Osteoblast (primary cell): ENCODE results near the gene BANP. TPM values are rescaled to one million over a fixed set of nuclear protein-coding genes. Genes with fewer than 3 reads are reported as not detected.
A peak's percentile ranks its signal among the peaks of the same experiment; 100 is the strongest.

ENCODE experiments used
- DNase-seq: peaks from one replicate; pipeline ENCODE4 v3.0.0; 2011; ENCODE audit warnings: low spot score, mixed read lengths; ENCODE audit not compliant: insufficient read length; ENCODE audit errors: missing footprints
- H2AFZ ChIP-seq: 2 replicates; pipeline ENCODE4 v1.6.0; 2011; ENCODE audit warnings: mild to moderate bottlenecking, low read length
- H3K27ac ChIP-seq: 2 replicates; pipeline ENCODE4 v1.5.1; 2011; ENCODE audit warnings: mild to moderate bottlenecking, low read depth, low read length, moderate library complexity
- H3K27me3 ChIP-seq: 2 replicates; pipeline ENCODE4 v1.6.0; 2012; ENCODE audit warnings: mild to moderate bottlenecking, control low read depth, inconsistent platforms, low read length, moderate library complexity; ENCODE audit not compliant: insufficient read depth
- H3K36me3 ChIP-seq: 2 replicates; pipeline ENCODE4 v1.5.1; 2011; ENCODE audit warnings: mild to moderate bottlenecking, low read length, control low read depth, moderate library complexity; ENCODE audit not compliant: insufficient read depth
- H3K4me1 ChIP-seq: 2 replicates; pipeline ENCODE4 v1.5.1; 2011; ENCODE audit warnings: mild to moderate bottlenecking, low read length, control low read depth, moderate library complexity; ENCODE audit not compliant: insufficient read depth
- H3K4me2 ChIP-seq: 2 replicates; pipeline ENCODE4 v1.6.0; 2011; ENCODE audit warnings: mild to moderate bottlenecking, low read length; ENCODE audit not compliant: insufficient read depth
- H3K4me3 ChIP-seq: fragments of 200-600 bp; sonication (generic); 3 replicates; pipeline ENCODE4 v1.5.1; 2012; ENCODE audit warnings: mild to moderate bottlenecking, low read length, inconsistent platforms; ENCODE audit not compliant: insufficient read depth
- H3K79me2 ChIP-seq: 2 replicates; pipeline ENCODE4 v1.6.0; 2012; ENCODE audit warnings: mild to moderate bottlenecking, low read length, control low read depth, inconsistent platforms; ENCODE audit not compliant: insufficient read depth
- H3K9me3 ChIP-seq: 2 replicates; pipeline ENCODE4 v1.5.1; 2011; ENCODE audit warnings: low read depth, low read length, control low read depth
- H4K20me1 ChIP-seq: 2 replicates; pipeline ENCODE4 v1.6.0; 2012; ENCODE audit warnings: mild to moderate bottlenecking, low read length, control low read depth; ENCODE audit not compliant: insufficient read depth
- total RNA-seq: library from RNA; depleted of rRNA; stranded (reverse); fragments of >200 nt; gene quantifications from 2 replicates; pipeline ENCODE4 v1.2.3, GENCODE V29; 2012
- TF ChIP-seq, protein P1 (sequence below): IDR thresholded peaks from 2 replicates; pipeline ENCODE4 v1.5.1; 2011; ENCODE audit warnings: mild to moderate bottlenecking, low read depth, low read length, moderate library complexity; ENCODE audit errors: extremely low read depth

The BANP gene
- total RNA-seq, 1 donor, result 23.5 TPM

DNA sequence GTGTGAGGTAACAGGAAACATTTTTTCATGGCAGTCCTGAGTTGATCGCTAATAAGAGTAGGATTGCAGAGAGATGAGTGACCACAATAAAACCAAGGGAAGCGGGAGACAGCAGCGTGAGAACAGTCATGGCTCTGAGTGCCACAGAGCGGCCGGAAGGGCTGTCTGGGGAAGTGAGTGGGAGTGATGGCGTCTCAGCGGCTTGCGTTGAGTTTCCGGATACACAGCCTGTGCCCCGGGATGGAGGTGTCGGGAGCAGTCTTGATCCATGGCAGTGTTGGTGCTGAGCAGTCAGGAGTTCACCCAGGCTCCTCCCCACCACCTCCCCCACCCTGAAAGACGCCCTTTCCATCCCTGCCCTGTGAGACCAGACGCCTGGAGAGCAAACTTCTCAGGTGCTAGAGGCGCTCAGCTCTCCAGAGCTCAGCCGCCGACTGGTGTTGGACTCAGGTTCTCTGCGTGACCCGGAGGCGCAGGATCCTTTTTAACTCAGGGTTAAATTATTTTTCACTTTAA is 59.8 kb downstream of the BANP start:
- Histone ChIP-seq H3K9me3 (no peaks in the 10 kb centered on the region), H3K36me3 (peaks cover 8% of the 10 kb centered on the region), H3K27ac (no peak overlapping the region), H3K79me2 (no peaks in the 10 kb centered on the region), H4K20me1 (peaks cover 22% of the 10 kb centered on the region), H3K4me2 (no peak overlapping the region), H2AFZ (no peak overlapping the region), H3K4me3 (no peak overlapping the region), H3K4me1 (peaks cover 14% of the 10 kb centered on the region), H3K27me3 (no peaks in the 10 kb centered on the region)
- TF ChIP-seq, protein P1, sequence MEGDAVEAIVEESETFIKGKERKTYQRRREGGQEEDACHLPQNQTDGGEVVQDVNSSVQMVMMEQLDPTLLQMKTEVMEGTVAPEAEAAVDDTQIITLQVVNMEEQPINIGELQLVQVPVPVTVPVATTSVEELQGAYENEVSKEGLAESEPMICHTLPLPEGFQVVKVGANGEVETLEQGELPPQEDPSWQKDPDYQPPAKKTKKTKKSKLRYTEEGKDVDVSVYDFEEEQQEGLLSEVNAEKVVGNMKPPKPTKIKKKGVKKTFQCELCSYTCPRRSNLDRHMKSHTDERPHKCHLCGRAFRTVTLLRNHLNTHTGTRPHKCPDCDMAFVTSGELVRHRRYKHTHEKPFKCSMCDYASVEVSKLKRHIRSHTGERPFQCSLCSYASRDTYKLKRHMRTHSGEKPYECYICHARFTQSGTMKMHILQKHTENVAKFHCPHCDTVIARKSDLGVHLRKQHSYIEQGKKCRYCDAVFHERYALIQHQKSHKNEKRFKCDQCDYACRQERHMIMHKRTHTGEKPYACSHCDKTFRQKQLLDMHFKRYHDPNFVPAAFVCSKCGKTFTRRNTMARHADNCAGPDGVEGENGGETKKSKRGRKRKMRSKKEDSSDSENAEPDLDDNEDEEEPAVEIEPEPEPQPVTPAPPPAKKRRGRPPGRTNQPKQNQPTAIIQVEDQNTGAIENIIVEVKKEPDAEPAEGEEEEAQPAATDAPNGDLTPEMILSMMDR, result no peak
- no peak for DNase-seq

DNA sequence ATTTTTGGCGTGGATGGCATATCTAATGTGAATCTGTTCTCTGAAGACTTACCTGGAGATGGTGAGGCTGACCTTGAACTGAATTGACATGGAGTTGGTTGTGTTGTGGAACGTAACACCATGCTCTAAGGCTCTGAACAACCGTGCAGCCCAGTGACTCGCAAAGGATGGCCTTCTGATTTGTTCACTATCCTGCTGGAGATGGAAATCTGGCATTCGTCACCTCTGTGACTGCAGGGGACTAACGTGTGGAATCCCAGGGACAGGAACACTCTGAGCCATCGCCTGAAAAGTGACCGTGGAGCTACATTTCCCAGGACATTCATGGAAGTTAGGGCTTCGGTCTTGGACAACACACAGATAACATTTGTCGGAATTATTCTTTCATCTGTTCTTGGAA is 61.1 kb downstream of the BANP start:
- no peaks in the 10 kb centered on the region for H3K79me2 ChIP-seq
- peaks cover 8% of the 10 kb centered on the region for H3K36me3 ChIP-seq
- H3K4me1 ChIP-seq, result peaks cover 14% of the 10 kb centered on the region
- H3K4me2 ChIP-seq, result no peak overlapping the region
- H3K27me3 ChIP-seq, result no peaks in the 10 kb centered on the region
- H4K20me1 ChIP-seq, result peaks cover 22% of the 10 kb centered on the region
- no peak overlapping the region for H3K27ac ChIP-seq
- H3K4me3 ChIP-seq, result no peak overlapping the region
- H2AFZ ChIP-seq, result no peak overlapping the region
- no peaks in the 10 kb centered on the region for H3K9me3 ChIP-seq
- TF ChIP-seq, protein P1, result no peak
- no peak for DNase-seq

DNA sequence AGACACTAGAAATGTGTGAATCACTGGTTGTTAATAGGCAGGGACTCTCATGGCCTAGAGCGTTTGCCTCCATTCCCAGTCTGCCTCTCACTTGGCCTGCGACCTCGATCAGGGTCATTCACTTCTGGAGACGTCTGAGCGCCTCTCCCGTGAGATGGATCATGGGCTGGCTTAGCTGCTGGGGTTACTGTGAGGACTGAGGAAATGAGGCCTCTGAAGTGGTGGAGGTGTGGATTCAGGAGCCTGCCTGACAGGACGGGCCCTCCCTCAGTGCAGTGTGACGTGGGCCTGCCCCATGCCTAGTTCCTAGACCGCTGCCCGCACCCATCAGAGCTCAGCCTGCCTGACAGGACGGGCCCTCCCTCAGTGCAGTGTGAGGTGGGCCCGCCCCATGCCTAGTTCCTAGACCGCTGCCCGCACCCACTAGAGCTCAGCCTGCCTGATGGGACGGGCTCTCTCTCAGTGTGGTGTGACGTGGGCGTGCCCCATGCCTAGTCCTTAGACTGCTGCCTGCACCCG is 61.9 kb downstream of the BANP start:
- Histone ChIP-seq H3K4me1 (peaks cover 14% of the 10 kb centered on the region), H3K9me3 (no peaks in the 10 kb centered on the region), H3K27me3 (no peaks in the 10 kb centered on the region), H3K27ac (peak overlapping the region; percentile 47), H3K36me3 (peaks cover 8% of the 10 kb centered on the region), H3K4me2 (no peak overlapping the region), H3K4me3 (no peak overlapping the region), H3K79me2 (no peaks in the 10 kb centered on the region), H4K20me1 (peaks cover 22% of the 10 kb centered on the region), H2AFZ (no peak overlapping the region)
- TF ChIP-seq, protein P1, result no peak
- DNase-seq, result peak; percentile 83

DNA sequence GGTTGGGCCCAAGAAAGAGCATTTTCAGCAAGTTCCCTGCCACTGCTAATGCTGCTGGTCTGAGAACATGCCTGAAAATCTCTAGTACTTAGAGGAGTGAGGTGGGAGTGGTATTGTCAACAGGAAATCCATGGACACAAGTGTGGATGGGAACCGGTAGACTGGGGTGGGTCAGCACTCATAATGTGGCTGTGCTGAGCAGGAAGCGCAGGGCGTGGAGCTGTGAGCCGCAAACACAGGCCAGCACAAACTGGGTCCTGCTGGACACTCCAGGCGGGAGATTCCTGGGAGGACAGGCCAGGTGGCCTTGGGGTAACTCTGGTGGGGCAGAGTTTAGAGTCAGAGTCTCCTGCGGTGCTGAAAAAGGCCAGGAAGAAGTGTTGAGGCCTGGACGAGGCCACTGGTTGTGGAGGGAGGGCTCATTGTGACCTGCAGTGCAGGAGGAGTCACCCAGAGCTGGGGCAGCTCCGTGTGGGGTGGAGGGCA is 62.6 kb downstream of the BANP start:
- no peak overlapping the region for H3K4me3 ChIP-seq
- H3K27ac ChIP-seq, result peak overlapping the region; percentile 47
- no peak overlapping the region for H2AFZ ChIP-seq
- no peaks in the 10 kb centered on the region for H3K9me3 ChIP-seq
- H3K79me2 ChIP-seq, result no peaks in the 10 kb centered on the region
- peaks cover 22% of the 10 kb centered on the region for H4K20me1 ChIP-seq
- peaks cover 7% of the 10 kb centered on the region for H3K36me3 ChIP-seq
- no peak for DNase-seq
- H3K4me2 ChIP-seq, result peak overlapping the region; percentile 32
- H3K4me1 ChIP-seq, result peaks cover 14% of the 10 kb centered on the region
- TF ChIP-seq, protein P1, result no peak
- H3K27me3 ChIP-seq, result no peaks in the 10 kb centered on the region
